NCI-H1694 treated with DMSO at 0.1 percent for 48 hours (cell line): ENCODE measurements around the gene ASPN.

Source experiments
- DNase-seq: peaks from one replicate; lab custom pipeline; 2025; lab: John Stamatoyannopoulos, UW

The ASPN gene

DNA sequence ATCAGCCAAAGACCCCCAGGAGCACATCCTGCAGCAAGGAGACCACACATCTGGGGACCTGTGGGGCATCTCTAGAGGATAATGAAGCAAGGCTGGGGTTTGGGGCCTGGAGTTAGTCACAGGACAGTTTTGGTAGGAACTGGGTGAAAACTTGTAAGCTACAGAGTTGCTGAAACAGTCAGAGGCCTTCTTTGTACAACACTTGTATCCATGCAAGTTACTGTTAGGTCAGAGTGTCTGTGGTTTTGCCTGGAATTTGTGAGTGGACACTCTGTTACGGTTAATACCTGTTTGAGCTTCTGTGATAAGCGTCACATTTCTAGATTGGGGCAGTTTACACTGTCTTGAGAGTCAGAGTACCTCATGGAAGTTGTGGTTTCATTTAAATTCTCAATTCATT is 22.6 kb upstream of the ASPN start:
- DNase-seq, result no peak

DNA sequence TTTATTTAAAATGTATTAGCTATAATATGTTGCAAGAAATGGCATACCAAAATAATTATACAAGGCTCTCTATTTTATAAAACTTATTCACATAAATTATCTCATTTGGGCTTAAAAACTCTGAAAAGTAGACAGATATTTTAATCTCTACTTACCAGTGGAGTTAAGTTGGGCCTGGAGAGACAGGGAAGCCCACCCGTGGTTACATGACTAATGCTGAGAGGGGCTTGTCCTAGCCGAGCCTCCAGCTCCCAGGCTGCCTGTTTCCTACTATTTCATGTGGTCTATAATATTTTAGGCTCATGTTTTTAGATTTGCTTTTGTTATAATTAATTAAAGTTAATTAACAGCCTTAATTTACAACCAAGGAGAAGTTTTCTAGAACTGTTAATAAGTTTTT is 20.9 kb upstream of the ASPN start:
- DNase-seq, result no peak

DNA sequence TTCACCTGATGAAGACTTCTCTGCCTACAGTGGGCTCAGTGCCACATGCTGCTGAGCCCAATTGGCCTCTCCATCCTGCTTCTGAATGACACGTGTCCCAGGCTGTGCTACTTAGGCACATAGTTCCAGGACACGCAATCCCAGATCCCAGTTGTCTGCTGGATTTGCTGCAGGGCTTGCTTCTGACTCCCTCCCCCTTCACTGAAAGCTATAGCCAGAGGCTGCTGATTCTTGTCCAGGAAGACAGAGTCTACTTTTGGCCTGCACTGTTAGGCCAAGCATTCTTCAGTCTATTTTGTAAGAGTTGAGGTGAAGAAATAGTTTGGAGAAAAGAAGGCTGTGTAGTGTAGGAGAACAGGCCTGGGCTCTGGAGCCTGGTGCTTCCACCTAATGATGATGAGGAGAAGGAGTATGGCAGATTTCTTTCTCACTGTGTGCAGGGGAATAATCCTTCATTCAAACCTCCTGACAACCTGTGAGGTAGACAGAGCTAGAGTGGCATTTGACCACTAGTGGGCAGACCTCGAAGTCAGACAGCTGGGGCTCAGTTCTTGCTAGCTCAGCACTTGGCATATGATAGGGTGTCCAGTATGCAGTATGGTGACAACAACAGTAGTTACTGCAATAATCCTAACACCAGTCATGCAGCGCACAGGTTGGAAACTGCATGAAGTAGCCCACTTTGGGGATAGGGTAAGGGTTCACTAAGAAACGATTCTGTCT is 19.5 kb upstream of the ASPN start:
- DNase-seq, result no peak

DNA sequence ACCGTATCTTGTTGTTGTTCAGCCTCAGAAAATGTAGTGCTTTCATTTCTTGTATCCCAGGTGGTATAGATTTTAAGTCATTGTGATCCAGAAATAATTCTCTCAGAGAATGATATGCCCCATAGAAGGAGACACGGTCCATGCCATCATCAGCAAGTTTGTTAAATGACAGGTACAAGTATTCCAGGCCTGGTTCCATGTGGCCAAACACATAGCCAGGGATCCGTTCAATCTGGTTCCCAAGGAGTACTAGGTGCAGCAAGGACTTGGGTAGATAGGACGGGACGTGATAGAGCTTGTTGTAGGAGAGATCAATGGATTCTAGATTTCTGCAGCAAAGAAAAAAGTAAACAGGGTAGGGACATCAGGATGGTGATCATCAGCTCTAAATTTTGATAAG is 18.4 kb upstream of the ASPN start:
- no peak for DNase-seq

DNA sequence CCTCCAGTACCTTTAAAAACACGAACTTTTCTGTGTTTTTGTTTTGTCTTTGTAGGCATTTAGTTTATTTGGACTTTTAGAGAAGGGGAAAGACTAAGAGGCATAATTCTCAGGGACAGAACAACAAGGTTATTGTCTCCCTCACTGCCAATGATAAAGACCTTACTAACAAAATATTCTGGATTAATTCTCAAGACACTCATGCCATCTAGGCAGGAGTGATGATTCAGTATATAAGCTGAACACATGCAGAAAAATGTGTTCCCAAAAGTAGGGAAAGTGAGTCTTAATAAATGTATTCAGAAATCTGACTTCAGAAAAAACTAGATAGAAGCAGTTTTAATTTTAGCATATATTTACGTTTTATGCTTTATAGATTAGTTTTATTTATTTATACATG is 17.4 kb upstream of the ASPN start:
- DNase-seq, result no peak

DNA sequence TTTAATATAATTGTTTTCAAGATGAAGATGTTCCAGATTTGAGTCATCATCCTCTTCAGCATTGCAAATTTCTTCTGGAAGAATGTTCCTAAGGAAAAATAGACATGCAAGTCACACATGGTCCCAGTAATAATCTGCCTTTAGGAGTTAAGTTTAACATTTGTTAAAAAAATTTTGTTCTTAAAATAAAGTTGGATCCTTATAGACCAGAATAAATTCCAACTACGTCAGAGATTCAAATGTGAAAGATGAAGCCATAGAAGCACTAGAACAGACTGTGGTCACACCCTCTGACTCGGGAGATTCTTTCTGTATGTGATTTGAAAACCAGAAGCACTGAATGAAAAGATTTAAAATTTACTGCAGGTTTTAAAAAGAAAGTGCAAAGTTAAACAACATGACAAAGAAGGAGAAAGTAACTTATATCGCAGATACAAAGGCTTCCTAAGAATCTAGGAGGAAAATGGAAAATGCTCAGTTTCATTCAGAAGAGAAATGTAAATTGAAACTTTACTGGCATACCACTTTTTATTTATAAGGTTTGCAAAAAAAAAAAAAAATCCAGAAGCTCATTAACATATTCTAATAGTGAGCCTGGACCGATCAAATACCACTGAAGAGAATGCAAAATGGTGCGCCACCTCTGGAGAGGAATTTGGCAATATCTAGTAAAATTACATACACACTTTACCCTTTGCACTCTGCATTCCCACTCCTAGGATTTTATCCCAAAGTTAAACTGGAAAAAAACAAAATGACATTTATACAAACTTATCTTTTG is 14.3 kb upstream of the ASPN start:
- DNase-seq, result no peak

DNA sequence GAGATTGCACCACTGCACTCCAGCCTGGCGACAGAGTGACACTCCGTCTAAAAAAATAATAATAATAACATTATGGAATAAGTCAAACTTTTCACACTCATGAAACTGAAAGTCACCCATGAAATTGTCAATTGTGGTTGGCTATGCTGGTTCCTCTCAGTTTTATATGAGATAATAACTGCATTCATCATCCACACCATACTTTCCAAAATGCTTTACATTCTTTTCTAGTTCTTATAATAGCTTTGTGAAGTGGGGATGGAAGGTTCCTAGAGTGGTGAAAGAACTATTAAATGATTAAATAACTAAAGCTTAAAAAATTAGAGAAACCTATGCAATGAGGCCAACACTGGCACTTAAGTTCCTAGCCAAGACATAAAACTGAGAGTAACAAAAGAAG is 12.6 kb upstream of the ASPN start:
- no peak for DNase-seq

DNA sequence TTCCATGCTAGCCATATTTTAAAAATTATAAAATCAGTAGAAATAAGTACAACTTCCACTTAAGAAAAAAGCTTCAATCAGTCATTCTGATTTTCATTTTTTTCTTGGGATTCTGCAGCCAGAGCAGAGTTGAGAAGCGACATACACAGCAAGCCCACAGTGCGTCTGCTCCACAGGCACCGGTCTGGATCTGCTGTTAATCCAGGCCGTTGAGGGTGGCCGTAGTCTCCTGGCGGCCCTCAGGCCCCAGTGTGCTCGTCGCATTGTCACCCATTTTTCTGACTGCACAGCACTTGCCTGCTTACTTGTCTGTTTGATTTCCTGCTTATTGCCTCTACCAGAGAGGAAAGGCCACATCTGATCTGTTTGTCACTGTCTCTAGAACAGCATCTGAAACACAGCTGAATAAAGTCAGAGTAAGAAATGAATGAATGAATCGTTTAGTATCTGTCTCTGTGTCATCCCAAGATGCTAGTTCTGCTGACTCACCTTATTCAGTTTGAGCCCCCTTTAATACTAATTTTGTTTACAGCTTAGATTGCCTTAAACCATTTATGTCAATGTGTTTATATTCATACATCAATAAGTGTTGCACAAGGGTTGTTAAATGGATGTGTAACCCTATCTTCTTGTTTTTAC is 11.6 kb upstream of the ASPN start:
- DNase-seq, result no peak

DNA sequence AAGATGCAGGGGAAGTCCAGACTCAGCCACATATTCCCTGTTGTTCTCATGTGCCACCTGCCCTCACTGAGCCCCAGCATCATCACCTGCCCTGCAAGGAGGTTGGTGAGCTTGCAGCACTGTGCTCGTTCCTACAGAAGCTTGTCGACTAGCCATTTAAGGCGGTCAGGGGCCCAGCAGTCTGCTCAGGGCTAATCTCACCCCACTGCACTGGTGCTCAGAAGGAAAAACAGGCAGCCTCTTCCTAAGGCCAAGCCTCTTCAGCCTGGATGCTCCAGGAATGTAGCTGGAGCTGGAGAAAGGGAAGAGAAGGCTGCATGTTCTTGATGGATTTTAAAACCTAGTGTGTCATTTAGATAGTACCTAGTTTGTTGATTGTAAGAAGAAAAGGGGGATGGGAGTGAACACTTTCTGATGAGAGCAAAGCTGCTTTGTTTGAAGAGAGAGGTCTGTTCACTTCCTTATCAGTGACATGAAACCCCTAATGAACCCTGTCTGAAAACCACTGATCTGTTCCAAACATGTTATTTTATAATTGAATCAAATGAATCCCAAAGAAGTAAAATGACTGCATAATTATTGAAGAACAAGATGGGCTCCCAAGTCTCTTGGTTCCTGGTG is 10.6 kb upstream of the ASPN start:
- DNase-seq, result no peak

DNA sequence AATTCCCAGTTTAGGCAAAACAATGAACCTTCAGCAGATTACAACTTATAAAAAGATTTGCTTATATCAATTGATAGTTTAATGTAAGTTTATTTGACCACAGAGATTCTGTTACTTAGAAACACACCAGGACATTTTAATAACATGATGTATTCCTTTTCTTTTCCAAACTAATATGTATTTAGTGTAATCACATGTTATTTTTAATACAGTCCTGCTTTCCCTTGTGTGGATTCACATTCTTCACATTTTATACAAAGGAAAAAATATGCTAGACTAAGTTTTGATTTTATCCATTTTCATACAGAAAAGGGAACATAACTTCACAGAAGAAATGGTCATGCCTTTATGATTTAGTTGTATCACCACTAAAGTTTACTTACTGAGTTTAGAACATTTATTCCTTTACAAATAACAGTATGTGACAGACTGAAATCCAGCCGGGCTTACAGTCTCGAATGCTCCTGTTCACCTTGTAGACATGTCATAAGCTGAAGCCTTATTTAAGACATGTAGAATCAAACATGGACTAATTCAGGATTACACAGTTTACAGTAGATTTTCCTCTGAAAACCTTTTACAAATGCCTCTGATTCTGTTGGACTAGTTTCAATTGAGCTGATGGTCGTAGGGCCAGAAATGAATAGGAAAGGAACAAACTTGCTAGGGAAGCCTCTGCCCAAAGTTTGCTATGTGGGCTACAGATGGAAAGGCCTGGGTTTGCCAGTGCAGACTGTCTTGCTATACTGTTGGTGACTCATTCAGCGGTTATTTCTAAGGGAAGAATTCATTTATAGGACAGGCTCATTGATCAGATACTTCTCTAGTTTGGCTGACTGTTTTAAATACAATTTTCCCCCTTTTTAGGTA is 6.6 kb upstream of the ASPN start:
- DNase-seq, result no peak

DNA sequence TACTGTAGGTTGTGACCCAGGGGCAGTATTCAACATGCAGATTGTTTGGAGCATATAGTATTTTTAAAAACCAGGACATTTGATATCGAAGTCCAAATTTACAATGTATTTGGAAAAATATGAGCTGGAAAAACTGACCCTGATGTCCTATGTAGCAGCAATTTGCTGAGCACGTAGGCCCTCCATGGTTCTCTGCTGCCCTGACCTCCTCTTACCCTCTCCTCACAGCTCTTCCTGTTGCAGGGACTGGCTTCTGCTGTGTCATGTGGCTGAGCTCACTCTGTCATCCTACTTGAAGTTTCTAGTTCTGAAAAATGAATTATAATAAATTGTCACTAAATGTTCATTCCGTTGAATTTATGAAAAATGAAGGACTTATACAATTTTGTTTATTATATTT is 4.1 kb upstream of the ASPN start:
- no peak for DNase-seq

DNA sequence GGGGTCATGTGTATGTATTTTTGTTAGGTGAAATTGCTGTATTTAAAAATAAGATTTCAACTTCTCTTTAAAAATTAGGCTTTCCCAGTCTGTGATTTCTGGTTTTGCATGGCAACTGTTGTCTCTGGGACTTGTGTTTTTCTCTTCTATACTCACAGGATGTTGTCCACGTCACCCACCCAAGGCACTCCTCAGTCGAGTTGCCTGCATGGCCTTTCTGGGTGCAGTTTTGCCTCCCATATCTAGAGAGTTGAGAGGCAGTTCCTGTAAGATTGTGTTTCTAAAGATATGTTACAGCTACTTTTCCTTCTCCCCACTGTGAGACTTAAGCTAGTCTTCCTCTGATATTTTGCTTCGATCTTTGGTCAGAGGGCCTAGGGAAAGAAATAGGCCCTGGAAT is 2.3 kb upstream of the ASPN start:
- no peak for DNase-seq

DNA sequence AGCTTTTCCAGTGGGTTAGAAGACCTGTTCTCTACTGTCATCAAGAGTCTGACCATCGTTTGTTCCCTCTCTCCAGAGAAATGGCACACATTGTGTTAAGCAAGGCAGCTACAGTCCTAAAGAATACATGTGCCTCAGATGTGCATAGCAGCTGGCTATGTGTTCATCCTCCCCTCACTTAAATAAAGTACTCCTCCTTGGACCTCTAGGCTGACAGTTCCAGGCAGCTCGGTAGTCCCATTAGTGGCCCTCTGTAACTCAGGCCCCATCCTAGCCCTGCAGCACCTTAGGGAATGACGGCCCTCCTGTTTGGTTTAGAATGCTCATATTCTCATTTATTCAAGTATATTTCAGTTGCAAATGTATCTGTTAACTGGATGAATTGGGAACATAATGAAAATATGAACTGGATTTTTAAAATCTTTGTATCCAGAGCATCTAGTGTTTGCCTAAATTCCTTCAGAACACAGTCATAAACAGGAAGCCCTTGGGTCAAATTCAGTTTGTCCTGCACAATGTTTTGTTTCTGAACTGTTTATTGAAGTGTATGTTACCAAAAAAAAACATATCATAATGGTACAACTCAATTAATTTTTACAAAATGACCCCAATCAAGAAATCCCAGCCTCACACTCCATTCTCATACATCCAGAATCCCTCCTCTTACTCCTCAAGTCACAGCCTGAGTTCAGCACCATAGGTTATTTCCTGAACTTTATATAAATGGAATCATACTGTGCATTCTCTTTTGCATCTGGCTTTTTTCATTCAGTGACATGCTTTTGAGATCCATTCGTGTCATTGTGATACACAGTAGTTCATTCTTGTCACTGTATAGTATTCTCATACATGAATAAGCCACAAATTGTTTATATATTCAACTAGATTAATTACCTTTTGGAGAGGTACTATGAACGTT is 1.6 kb upstream of the ASPN start:
- DNase-seq, result no peak

DNA sequence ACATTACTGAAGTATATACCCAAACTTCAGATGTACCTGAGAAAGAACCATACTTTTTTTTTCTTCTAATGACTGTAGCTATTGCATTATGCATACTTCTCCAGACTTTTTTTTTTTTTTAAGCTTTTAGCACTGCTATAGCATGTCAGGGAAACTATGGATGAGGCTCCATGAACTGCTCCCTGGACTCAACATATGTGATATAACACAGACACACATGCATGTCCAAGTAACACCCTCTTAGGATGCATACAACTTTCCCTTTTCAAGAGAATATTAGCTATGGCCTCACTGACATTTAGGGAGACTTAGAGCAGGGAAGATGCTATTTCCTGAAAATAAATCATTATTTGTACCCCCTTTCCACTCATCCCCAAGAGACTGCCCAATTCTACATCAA is 499 bp upstream of the ASPN start:
- DNase-seq, result no peak

DNA sequence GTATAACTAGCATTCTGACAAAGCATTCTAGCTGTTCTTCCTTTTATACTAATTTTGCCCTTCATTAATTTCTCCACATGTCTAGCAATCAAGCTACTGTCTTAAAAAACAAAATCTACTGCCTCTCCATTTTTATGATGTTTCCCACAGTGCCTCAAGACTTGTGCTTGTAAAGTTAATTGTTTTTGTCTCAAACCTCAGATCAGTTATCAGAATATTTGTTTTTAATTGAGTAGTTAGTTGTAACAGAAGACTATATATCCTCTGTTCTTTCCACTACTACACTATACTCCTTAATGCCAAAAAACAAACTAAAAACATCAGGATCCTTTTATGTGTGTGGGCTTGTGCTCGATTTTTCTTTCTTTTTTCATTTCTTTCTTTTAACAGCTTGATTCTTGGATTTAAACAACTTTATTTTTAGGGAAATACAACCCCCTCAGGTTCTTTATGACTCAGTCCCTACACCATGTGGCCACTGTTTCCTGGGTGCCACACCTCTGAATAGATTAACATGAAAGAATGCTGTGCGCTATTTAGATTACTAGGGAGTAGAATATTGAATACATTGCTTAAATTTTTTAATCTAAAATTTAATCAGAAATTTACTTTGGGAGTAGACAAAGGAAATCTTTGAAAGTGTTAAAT is 1.2 kb downstream of the ASPN start:
- DNase-seq, result no peak

DNA sequence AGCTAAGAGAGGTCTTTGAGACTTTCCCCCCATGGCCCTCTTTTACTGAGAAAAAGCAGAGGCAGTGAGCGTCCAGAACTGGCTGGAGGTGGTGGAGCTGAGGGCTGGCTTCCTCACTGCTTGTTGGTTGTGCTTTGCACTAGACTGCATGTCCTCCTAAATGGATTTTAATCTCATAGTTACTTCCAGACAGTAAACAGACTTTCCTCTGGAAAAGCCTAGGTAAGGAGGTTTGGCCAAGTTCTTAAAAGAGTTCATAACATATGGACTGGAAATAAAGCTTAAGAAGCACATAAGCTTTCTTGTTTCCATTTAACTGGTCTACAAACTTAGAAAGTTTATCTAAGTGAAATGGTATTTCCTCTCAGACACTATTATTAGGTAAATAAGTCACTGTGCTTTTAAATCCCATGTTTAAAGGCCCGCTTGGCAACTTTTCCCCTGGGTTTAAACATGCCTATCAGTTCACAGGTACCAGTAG is 2.0 kb downstream of the ASPN start:
- DNase-seq, result no peak

DNA sequence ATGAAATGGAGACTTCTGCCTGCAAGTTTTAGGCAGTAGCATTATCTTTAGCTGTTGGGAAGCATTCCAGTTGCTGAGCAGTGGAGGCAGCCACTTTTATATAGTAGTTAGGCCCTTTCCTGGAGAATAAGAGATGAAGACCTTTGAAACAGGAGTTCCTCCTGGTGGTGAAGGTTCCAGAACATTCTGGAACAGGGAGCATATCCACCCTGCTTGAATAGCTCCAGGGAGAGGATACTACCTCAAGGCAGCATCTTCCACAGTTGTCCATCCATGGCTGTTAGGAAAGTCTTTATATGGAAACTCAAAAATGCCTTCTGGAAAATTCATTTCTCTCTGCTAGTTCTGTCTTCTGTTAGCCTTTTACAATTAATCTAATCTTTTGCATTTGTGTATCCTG is 3.0 kb downstream of the ASPN start:
- DNase-seq, result no peak

DNA sequence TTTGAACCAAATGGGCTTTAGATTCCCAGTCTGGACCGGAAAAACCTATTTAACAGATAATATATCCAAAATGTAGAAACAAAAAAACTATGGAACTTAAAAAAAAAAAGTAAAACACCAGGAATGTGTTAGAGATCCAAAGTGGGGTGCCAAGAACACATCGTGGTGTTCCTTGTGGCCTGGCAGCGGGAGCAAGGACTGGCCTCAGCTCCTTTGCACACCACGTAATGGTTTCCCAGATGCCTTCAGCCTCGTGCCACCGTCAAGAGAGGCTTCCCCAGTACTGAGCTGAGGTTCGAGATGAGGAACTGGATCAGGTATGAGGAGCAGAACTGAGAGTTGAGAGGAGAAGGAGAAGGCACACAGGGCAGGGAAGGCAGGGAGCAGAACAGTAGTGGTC is 3.5 kb downstream of the ASPN start:
- no peak for DNase-seq

DNA sequence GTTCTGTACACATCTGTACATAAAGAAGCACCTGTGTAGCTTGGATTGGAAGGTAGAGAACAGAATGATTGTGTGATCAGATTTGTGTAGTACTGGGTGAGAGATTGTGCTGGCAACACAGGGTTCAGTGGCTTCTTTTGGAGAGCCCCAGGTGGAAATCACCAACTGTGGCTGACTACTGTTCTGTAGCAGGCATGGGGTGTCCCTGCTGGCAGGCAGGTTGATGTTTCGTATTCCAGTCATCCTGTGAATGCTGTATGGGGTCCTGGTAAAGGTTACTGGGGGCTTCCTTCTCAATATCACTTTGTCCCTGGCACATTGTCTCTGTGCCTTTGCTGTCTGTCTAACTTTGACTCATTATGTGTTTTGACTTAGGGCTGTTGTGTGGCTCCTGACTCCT is 5.3 kb downstream of the ASPN start:
- no peak for DNase-seq

DNA sequence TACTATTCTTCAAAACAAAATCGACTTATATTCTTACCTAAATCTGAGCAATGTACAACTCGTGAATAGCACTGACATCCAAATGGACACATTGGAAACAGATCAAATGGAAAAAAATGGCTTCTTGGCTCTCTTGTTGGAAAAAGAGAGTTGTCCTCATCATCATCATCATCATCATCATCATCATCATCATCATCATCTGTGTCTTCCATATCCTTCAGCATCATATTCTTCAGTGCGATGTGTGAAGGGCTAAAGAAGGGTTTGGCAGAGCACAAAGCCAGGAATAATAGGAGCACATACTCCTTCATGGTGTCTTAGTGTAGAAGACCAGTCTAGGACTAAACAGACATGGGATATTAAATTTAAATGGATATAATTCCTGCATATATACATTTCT is 7.7 kb downstream of the ASPN start:
- DNase-seq, result no peak
